ENCODE measurements around the gene TRIP12.
"Not testable (repeated sequence)": the region's sequence is repeated elsewhere in the genome, so short reads cannot be mapped to it uniquely, and the experiment has no call there.

The TRIP12 gene

GRCh38 chr2:229775614-229776313 is 146.0 kb downstream of the TRIP12 start:
- H3K27ac Mint-ChIP-seq: no peak overlapping the region
- peaks cover 10% of the 10 kb centered on the region for H3K4me1 Mint-ChIP-seq
- TF ChIP-seq CTCF (IDR thresholded peaks at IDR 0.05): no peak
- H3K36me3 Mint-ChIP-seq (ENCODE audit: low read depth): peaks cover 74% of the 10 kb centered on the region
- H3K27me3 Mint-ChIP-seq (ENCODE audit: low read depth, poor library complexity): no peaks in the 10 kb centered on the region
- DNase-seq: no peak
- H3K9me3 Mint-ChIP-seq: no peaks in the 10 kb centered on the region
- H3K4me3 Mint-ChIP-seq: no peak overlapping the region

GRCh38 chr2:229774237-229774636 is 147.6 kb downstream of the TRIP12 start:
- no peak overlapping the region for H3K4me3 Mint-ChIP-seq
- H3K4me1 Mint-ChIP-seq: no peaks in the 10 kb centered on the region
- H3K27ac Mint-ChIP-seq: no peak overlapping the region
- no peaks in the 10 kb centered on the region for H3K9me3 Mint-ChIP-seq
- no peak for DNase-seq
- no peak for TF ChIP-seq CTCF (IDR thresholded peaks at IDR 0.05)
- H3K36me3 Mint-ChIP-seq (ENCODE audit: low read depth): peaks cover 76% of the 10 kb centered on the region
- H3K27me3 Mint-ChIP-seq (ENCODE audit: low read depth, poor library complexity): no peaks in the 10 kb centered on the region

- Mint-ChIP-seq H3K9me3 (no peaks in the 10 kb centered on the region), H3K36me3 (ENCODE audit: low read depth) (peaks cover 83% of the 10 kb centered on the region), H3K27me3 (ENCODE audit: low read depth, poor library complexity) (no peaks in the 10 kb centered on the region), H3K4me3 (no peak overlapping the region), H3K27ac (peak overlapping the region; percentile 68), H3K4me1 (peaks cover 36% of the 10 kb centered on the region)
- TF ChIP-seq CTCF (IDR thresholded peaks at IDR 0.05): no peak
- DNase-seq: no peak
Observed at GRCh38 chr2:229768235-229768634, 153.6 kb downstream of the TRIP12 start.

GRCh38 chr2:229765721-229766120 is 156.1 kb downstream of the TRIP12 start:
- no peak for TF ChIP-seq CTCF (IDR thresholded peaks at IDR 0.05)

GRCh38 chr2:229761663-229762062 is 160.1 kb downstream of the TRIP12 start:
- H3K4me3 Mint-ChIP-seq: no peak overlapping the region
- H3K27me3 Mint-ChIP-seq (ENCODE audit: low read depth, poor library complexity): no peaks in the 10 kb centered on the region
- H3K9me3 Mint-ChIP-seq: no peaks in the 10 kb centered on the region
- no peak for TF ChIP-seq CTCF (IDR thresholded peaks at IDR 0.05)
- H3K27ac Mint-ChIP-seq: no peak overlapping the region
- H3K4me1 Mint-ChIP-seq: peaks cover 26% of the 10 kb centered on the region
- peaks cover 40% of the 10 kb centered on the region for H3K36me3 Mint-ChIP-seq (ENCODE audit: low read depth)
- no peak for DNase-seq

More at GRCh38 chr2:229765721-229766120, 156.1 kb downstream of the TRIP12 start:
- no peak for DNase-seq
- H3K4me3 Mint-ChIP-seq: peak overlapping the region; percentile 36
- H3K4me1 Mint-ChIP-seq: peaks cover 36% of the 10 kb centered on the region
- no peaks in the 10 kb centered on the region for H3K27me3 Mint-ChIP-seq (ENCODE audit: low read depth, poor library complexity)
- H3K9me3 Mint-ChIP-seq: no peaks in the 10 kb centered on the region
- peaks cover 66% of the 10 kb centered on the region for H3K36me3 Mint-ChIP-seq (ENCODE audit: low read depth)
- H3K27ac Mint-ChIP-seq: no peak overlapping the region

GRCh38 chr2:229757462-229757861 is 164.3 kb downstream of the TRIP12 start:
- not testable (repeated sequence) for H3K27ac Mint-ChIP-seq, H3K4me3 Mint-ChIP-seq

More at GRCh38 chr2:229757462-229757861, 164.3 kb downstream of the TRIP12 start:
- H3K4me1 Mint-ChIP-seq: peaks cover 12% of the 10 kb centered on the region
- DNase-seq; H3K27me3 Mint-ChIP-seq (ENCODE audit: low read depth, poor library complexity); H3K9me3 Mint-ChIP-seq: not testable (repeated sequence)
- peaks cover 12% of the 10 kb centered on the region for H3K36me3 Mint-ChIP-seq (ENCODE audit: low read depth)
